WTC11 (cell line): ENCODE measurements around the gene WDR31. TPM values are rescaled to one million over a fixed set of nuclear protein-coding genes. Genes with fewer than 3 reads are reported as not detected.

ENCODE experiments used
- ATAC-seq: fragments of 200-7000 bp; cut with Tn5 transposase; 2 replicates; pipeline ENCODE4 v1.10.0; 2021; ENCODE audit warnings: mild to moderate bottlenecking, moderate library complexity
- CTCF ChIA-PET: fragments of 300-600 bp; sonication (Branson Sonifier 250); formaldehyde crosslinking; loops from one replicate; lab custom pipeline; 2021; ENCODE audit warnings: antibody characterized with exemption; lab: Charles Lee
- POLR2A ChIA-PET: fragments of 350-600 bp; sonication (Branson Sonifier 250); formaldehyde crosslinking; loops from one replicate; lab custom pipeline; 2021; ENCODE audit warnings: antibody characterized with exemption; lab: Charles Lee
- DNase-seq: peaks from one replicate; pipeline ENCODE4 v3.0.0; 2021; ENCODE audit warnings: low spot score
- H3K27ac Mint-ChIP-seq: 2 replicates; pipeline ENCODE4 v1.8.0; 2021; ENCODE audit warnings: mixed read lengths
- H3K27me3 Mint-ChIP-seq: 2 replicates; pipeline ENCODE4 v1.8.0; 2021; ENCODE audit warnings: low read depth, mild to moderate bottlenecking, moderate library complexity, mixed read lengths
- H3K36me3 Mint-ChIP-seq: 2 replicates; pipeline ENCODE4 v1.8.0; 2021; ENCODE audit warnings: mixed read lengths
- H3K4me1 Mint-ChIP-seq: 2 replicates; pipeline ENCODE4 v1.8.0; 2022; ENCODE audit warnings: mixed read lengths
- H3K4me3 Mint-ChIP-seq: 2 replicates; pipeline ENCODE4 v1.8.0; 2021; ENCODE audit warnings: mild to moderate bottlenecking, moderate library complexity, mixed read lengths
- H3K9me3 Mint-ChIP-seq: 2 replicates; pipeline ENCODE4 v1.8.0; 2021; ENCODE audit warnings: mixed read lengths
- AFF4 ChIP-seq: sonication (generic); formaldehyde crosslinking; IDR thresholded peaks from 2 replicates; pipeline ENCODE4 v1.8.1; 2023; ENCODE audit warnings: mild to moderate bottlenecking, missing genetic modification reagents, borderline replicate concordance
- CREM ChIP-seq: sonication (generic); formaldehyde crosslinking; IDR thresholded peaks from 2 replicates; pipeline ENCODE4 v1.8.1; 2022; ENCODE audit warnings: mild to moderate bottlenecking, missing genetic modification reagents, moderate library complexity
- E2F4 ChIP-seq: sonication (generic); formaldehyde crosslinking; IDR thresholded peaks from 2 replicates; pipeline ENCODE4 v1.8.1; 2022; ENCODE audit warnings: low read depth, mild to moderate bottlenecking, moderate library complexity, missing genetic modification reagents, borderline replicate concordance
- EMX1 ChIP-seq: fragments of 250-450 bp; sonication (Bioruptor Pico); IDR thresholded peaks from 2 replicates; pipeline ENCODE4 v1.8.0; 2021; ENCODE audit warnings: mild to moderate bottlenecking
- ERG ChIP-seq: fragments of 250-450 bp; sonication (Bioruptor Pico); IDR thresholded peaks from 2 replicates; pipeline ENCODE4 v1.8.0; 2021; ENCODE audit warnings: mild to moderate bottlenecking
- GTF2I ChIP-seq: fragments of 250-450 bp; sonication (Bioruptor Pico); conservative IDR thresholded peaks from 2 replicates; pipeline ENCODE4 v1.4.0; 2021; ENCODE audit warnings: mild to moderate bottlenecking
- JAZF1 ChIP-seq: fragments of 250-450 bp; sonication (Bioruptor Pico); IDR thresholded peaks from 2 replicates; pipeline ENCODE4 v1.9.0; 2021; ENCODE audit warnings: moderate library complexity, mild to moderate bottlenecking, inconsistent platforms
- NR2C2 ChIP-seq: sonication (generic); formaldehyde crosslinking; IDR thresholded peaks from 2 replicates; pipeline ENCODE4 v1.8.0; 2022; ENCODE audit warnings: mild to moderate bottlenecking, missing genetic modification reagents
- RORB ChIP-seq: fragments of 250-450 bp; sonication (Bioruptor Pico); IDR thresholded peaks from 2 replicates; pipeline ENCODE4 v1.9.0; 2021; ENCODE audit warnings: mild to moderate bottlenecking
- SMAD4 ChIP-seq: sonication (generic); formaldehyde crosslinking; IDR thresholded peaks from 2 replicates; pipeline ENCODE4 v1.8.0; 2022; ENCODE audit warnings: mild to moderate bottlenecking, missing genetic modification reagents
- STAT6 ChIP-seq: sonication (generic); formaldehyde crosslinking; conservative IDR thresholded peaks from 2 replicates; pipeline ENCODE4 v1.8.1; 2023; ENCODE audit warnings: mild to moderate bottlenecking, low read depth, missing genetic modification reagents, moderate library complexity
- TP53 ChIP-seq: sonication (generic); formaldehyde crosslinking; IDR thresholded peaks from 2 replicates; pipeline ENCODE4 v1.8.1; 2023; ENCODE audit warnings: mild to moderate bottlenecking, missing genetic modification reagents
- ZNF138 ChIP-seq: sonication (generic); formaldehyde crosslinking; conservative IDR thresholded peaks from 2 replicates; pipeline ENCODE4 v1.8.1; 2022; ENCODE audit warnings: mild to moderate bottlenecking, moderate library complexity, missing genetic modification reagents
- ZNF396 ChIP-seq: fragments of 250-450 bp; sonication (Bioruptor Pico); IDR thresholded peaks from 2 replicates; pipeline ENCODE4 v1.8.0; 2021; ENCODE audit warnings: mild to moderate bottlenecking, moderate library complexity, borderline replicate concordance
- ZNF416 ChIP-seq: fragments of 250-450 bp; sonication (Bioruptor Pico); IDR thresholded peaks from 2 replicates; pipeline ENCODE4 v1.9.0; 2021; ENCODE audit warnings: mild to moderate bottlenecking, inconsistent platforms
- ZNF512 ChIP-seq: sonication (generic); formaldehyde crosslinking; IDR thresholded peaks from 2 replicates; pipeline ENCODE4 v1.8.1; 2022; ENCODE audit warnings: missing genetic modification reagents, borderline replicate concordance
- total RNA-seq: library from RNA; stranded (reverse); gene quantifications from 3 replicates; pipeline ENCODE4 v1.2.3, GENCODE V29; 2021

The WDR31 gene
- total RNA-seq, 1 experiment from 2014 or later, result 0.37 TPM

- no peak for ATAC-seq
- TF ChIP-seq TP53 (no peak), NR2C2 (CRISPR knock-in tag) (no peak), ZNF396 (CRISPR knock-in tag) (no peak), EMX1 (CRISPR knock-in tag) (no peak), ERG (CRISPR knock-in tag) (no peak), ZNF416 (no peak), SMAD4 (CRISPR knock-in tag) (no peak), ZNF138 (no peak), AFF4 (CRISPR knock-in tag) (no peak), ZNF512 (CRISPR knock-in tag) (no peak), E2F4 (CRISPR knock-in tag) (no peak), JAZF1 (no peak)
- Mint-ChIP-seq H3K36me3 (no peaks in the 10 kb centered on the region), H3K4me3 (no peak overlapping the region), H3K4me1 (peaks cover 6% of the 10 kb centered on the region), H3K27ac (no peak overlapping the region), H3K27me3 (peaks cover 63% of the 10 kb centered on the region), H3K9me3 (no peaks in the 10 kb centered on the region)
- ChIA-PET POLR2A (no interaction called here), CTCF (interaction anchor here (0.6 kb wide), 1 partner anchor 17 kb away, joined by 3 read pairs; no protein-coding TSS in a partner anchor)
- DNase-seq, result no peak
These were observed 5.1 kb upstream of the WDR31 start for GRCh38 chr9:113345190-113345589.

GRCh38 chr9:113343732-113344231, 3.7 kb upstream of the WDR31 start:
- DNase-seq, result no peak
- peaks cover 5% of the 10 kb centered on the region for H3K4me1 Mint-ChIP-seq
- peaks cover 64% of the 10 kb centered on the region for H3K27me3 Mint-ChIP-seq
- ChIA-PET POLR2A (no interaction called here), CTCF (no interaction called here)
- no peaks in the 10 kb centered on the region for H3K9me3 Mint-ChIP-seq
- TF ChIP-seq CREM (CRISPR knock-in tag) (no peak), GTF2I (CRISPR knock-in tag) (no peak), RORB (CRISPR knock-in tag) (no peak), STAT6 (CRISPR knock-in tag) (no peak), JAZF1 (no peak)
- no peak overlapping the region for H3K27ac Mint-ChIP-seq
- H3K36me3 Mint-ChIP-seq, result no peaks in the 10 kb centered on the region
- H3K4me3 Mint-ChIP-seq, result no peak overlapping the region
- ATAC-seq, result no peak
